Thoracic aorta (tissue), 2 donors: Measurements from ENCODE around the gene CYFIP1. TPM values are rescaled to one million over a fixed set of nuclear protein-coding genes. Genes with fewer than 3 reads are reported as not detected.

ENCODE experiments used
- ATAC-seq: fragments of 150-250 bp; one replicate; pipeline ENCODE4 v1.8.0; 2017; ENCODE audit warnings: low read depth; ENCODE audit not compliant: insufficient number of reproducible peaks, low FRiP score
- DNase-seq: peaks from one replicate; pipeline ENCODE4 v3.0.0-alpha.2; 2020; ENCODE audit warnings: low spot score
- H3K27ac ChIP-seq, 2 donors: fragments of 200-600 bp; sonication (generic); 1 replicate in 1 of 2; 2 replicates in 1 of 2; pipeline ENCODE4 v1.5.1; 2016; ENCODE audit warnings: mild to moderate bottlenecking in 2 of 2, moderate library complexity in 2 of 2
- H3K27me3 ChIP-seq: fragments of 200-600 bp; sonication (generic); replicated peaks from 2 replicates; pipeline ENCODE4 v1.6.0; 2016; ENCODE audit warnings: mild to moderate bottlenecking; ENCODE audit not compliant: insufficient read depth
- H3K36me3 ChIP-seq: fragments of 200-600 bp; sonication (generic); one replicate; pipeline ENCODE4 v1.5.1; 2016
- H3K4me1 ChIP-seq, 2 donors: fragments of 200-600 bp; sonication (generic); 1 replicate in 1 of 2; 2 replicates in 1 of 2; pipeline versions ENCODE4 v1.5.1 to v1.6.0; 2016; ENCODE audit warnings: low read depth in 2 of 2, mild to moderate bottlenecking in 1 of 2; ENCODE audit not compliant: control insufficient read depth in 1 of 2
- H3K4me3 ChIP-seq: fragments of 200-600 bp; sonication (generic); 2 replicates; pipeline ENCODE4 v1.5.1; 2016; ENCODE audit warnings: mild to moderate bottlenecking
- H3K9me3 ChIP-seq: fragments of 200-600 bp; sonication (generic); 2 replicates; pipeline ENCODE4 v1.5.1; 2016
- CTCF ChIP-seq: fragments of 200-600 bp; sonication (generic); IDR thresholded peaks from one replicate; pipeline ENCODE4 v1.5.1; 2019; ENCODE audit warnings: antibody characterized with exemption
- total RNA-seq, 2 donors: library from RNA; depleted of rRNA; stranded (reverse); fragments of >200 nt; gene quantifications; one replicate each; pipeline versions ENCODE4 v1.1.0 to v1.2.3, GENCODE V29; 2016

Gene CYFIP1
- total RNA-seq, 2 donors from 2014 or later, result 112 to 150 TPM

GRCh38 chr15:22861161-22861560, 119.0 kb downstream of the CYFIP1 start:
- Histone ChIP-seq H3K4me3 (no peak overlapping the region), H3K36me3 (peaks cover 12% of the 10 kb centered on the region), H3K9me3 (no peaks in the 10 kb centered on the region), H3K4me1 (no peaks in the 10 kb centered on the region), H3K27me3 (no peaks in the 10 kb centered on the region), H3K27ac (no peak overlapping the region)
- DNase-seq, result no peak
- no peak for TF ChIP-seq CTCF
- no peak for ATAC-seq

DNA sequence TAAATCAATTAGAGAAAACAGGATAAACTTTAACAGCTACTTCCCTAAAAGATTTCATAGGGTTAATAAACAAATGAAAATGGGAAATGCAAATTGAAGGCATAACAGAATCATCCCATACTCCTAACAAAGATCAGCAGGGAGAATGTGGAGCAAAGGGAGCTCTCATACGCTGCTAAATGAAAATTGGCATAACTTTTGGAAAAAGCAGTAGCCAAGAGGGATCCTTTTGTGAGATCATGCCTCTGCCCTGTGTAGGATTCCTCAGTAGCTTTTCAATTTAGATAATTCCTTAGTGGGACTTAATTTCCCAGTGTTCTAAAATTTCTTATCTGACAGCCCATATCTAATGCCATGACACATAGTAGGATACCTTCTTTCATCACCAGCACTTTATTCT, 123.5 kb downstream of the CYFIP1 start:
- Histone ChIP-seq H3K9me3 (no peaks in the 10 kb centered on the region), H3K36me3 (peaks cover 16% of the 10 kb centered on the region), H3K27ac (no peak overlapping the region), H3K4me1 (no peaks in the 10 kb centered on the region), H3K27me3 (no peaks in the 10 kb centered on the region), H3K4me3 (no peak overlapping the region)
- no peak for TF ChIP-seq CTCF
- no peak for DNase-seq
- ATAC-seq, result no peak

DNA sequence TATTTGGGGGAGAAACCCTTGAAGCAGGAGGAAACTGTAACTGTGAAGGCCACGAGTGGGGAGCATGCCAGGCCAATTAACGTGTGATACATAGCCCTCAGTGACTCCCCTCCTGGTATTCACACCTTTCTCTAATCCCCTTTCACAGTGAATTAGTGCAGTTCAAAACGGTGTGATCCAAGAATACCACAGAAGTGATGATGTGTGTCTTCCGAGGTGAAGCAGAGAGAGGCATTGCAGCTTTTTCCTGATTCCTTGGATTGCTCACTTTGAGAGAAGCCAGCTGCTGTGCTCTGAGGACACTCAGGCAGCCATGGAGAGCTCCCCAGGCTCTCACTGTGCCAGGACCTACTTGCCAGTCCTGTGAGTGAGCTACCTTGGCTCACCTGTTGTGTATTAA, 124.4 kb downstream of the CYFIP1 start:
- Histone ChIP-seq H3K27me3 (no peaks in the 10 kb centered on the region), H3K36me3 (peaks cover 16% of the 10 kb centered on the region), H3K9me3 (no peaks in the 10 kb centered on the region), H3K4me1 (no peaks in the 10 kb centered on the region), H3K27ac (no peak overlapping the region), H3K4me3 (no peak overlapping the region)
- no peak for DNase-seq
- no peak for ATAC-seq
- TF ChIP-seq CTCF, result no peak

GRCh38 chr15:22851513-22851912, 128.7 kb downstream of the CYFIP1 start:
- TF ChIP-seq CTCF, result no peak
- Histone ChIP-seq H3K27ac (no peak overlapping the region), H3K4me1 (no peaks in the 10 kb centered on the region), H3K4me3 (no peak overlapping the region), H3K36me3 (peaks cover 14% of the 10 kb centered on the region), H3K9me3 (no peaks in the 10 kb centered on the region), H3K27me3 (no peaks in the 10 kb centered on the region)
- DNase-seq, result no peak
- ATAC-seq, result no peak

- no peak for TF ChIP-seq CTCF
- Histone ChIP-seq H3K4me1 (no peaks in the 10 kb centered on the region), H3K4me3 (no peak overlapping the region), H3K27me3 (no peaks in the 10 kb centered on the region), H3K27ac (no peak overlapping the region), H3K9me3 (no peaks in the 10 kb centered on the region), H3K36me3 (peaks cover 14% of the 10 kb centered on the region)
- ATAC-seq (no peak), DNase-seq (no peak)
These were observed 130.1 kb downstream of the CYFIP1 start for GRCh38 chr15:22850055-22850454.
